ENCODE data around the gene HS6ST1.

DNA sequence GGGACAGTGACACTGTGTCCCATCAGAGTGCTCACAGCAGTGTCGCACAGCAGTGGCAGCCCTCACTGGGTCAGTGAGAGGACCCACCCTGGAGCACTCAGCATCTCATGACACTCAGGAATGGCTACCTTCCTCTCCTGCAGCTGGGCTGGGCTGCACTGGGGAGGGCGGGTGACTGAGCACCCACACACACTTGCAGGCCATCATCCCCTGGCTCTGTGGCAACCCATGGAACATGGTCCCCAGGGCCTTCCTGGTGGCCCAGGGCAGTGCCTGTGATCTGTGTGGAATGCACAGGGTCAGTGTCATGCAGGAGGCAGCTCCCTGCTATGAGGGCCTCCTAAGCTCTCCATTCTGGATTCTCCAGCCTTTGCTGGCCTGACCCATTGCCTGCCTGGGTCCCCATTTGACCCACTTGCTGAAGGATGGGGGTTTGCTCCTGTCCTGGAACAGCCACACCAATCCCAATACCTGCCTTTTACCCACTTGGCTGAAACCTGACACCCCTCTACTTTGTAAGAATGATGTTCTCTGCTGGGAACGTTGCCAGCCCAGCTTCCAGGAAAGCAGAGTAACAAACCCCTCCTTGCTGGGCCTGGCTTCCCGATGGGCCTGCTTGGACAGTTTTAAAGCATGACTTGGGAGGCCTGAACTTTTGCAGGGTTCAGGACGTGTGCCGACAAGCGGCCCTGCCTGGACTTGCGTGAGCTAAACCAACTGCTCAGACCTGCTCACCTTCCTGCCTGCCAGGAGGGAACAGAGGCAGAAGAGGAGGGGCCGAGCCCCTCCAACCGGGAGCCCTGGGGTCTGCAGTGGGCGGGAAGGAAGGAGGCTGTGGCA lies 13.7 kb downstream of the HS6ST1 start:
- no peak for TF ChIP-seq EZH2 (IDR thresholded peaks at IDR 0.05; ENCODE audit: borderline replicate concordance, insufficient read depth, low read depth, low read length, poor library complexity, severe bottlenecking)
- TF ChIP-seq, protein P1, sequence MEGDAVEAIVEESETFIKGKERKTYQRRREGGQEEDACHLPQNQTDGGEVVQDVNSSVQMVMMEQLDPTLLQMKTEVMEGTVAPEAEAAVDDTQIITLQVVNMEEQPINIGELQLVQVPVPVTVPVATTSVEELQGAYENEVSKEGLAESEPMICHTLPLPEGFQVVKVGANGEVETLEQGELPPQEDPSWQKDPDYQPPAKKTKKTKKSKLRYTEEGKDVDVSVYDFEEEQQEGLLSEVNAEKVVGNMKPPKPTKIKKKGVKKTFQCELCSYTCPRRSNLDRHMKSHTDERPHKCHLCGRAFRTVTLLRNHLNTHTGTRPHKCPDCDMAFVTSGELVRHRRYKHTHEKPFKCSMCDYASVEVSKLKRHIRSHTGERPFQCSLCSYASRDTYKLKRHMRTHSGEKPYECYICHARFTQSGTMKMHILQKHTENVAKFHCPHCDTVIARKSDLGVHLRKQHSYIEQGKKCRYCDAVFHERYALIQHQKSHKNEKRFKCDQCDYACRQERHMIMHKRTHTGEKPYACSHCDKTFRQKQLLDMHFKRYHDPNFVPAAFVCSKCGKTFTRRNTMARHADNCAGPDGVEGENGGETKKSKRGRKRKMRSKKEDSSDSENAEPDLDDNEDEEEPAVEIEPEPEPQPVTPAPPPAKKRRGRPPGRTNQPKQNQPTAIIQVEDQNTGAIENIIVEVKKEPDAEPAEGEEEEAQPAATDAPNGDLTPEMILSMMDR (IDR thresholded peaks at IDR 0.05): no peak

Data from B cell (primary cell).